Effector memory CD4-positive, alpha-beta T cell (primary cell): ENCODE results near the gene HS6ST3.
"Not testable (repeated sequence)": the region's sequence is repeated elsewhere in the genome, so short reads cannot be mapped to it uniquely, and the experiment has no call there.

Experiments
- DNase-seq, 3 donors: peaks; one replicate each; pipeline ENCODE4 v3.0.0-alpha.2; 2020
- H3K27ac ChIP-seq: 2 replicates; pipeline ENCODE4 v1.7.0; 2013; ENCODE audit warnings: mild to moderate bottlenecking, low read length, moderate library complexity; ENCODE audit not compliant: insufficient read depth, poor library complexity, severe bottlenecking
- H3K27me3 ChIP-seq: replicated peaks from 2 replicates; pipeline ENCODE4 v1.7.0; 2013; ENCODE audit warnings: mild to moderate bottlenecking, low read length; ENCODE audit not compliant: insufficient read depth, control insufficient read depth, poor library complexity, severe bottlenecking
- H3K36me3 ChIP-seq: 2 replicates; pipeline ENCODE4 v1.7.0; 2013; ENCODE audit warnings: mild to moderate bottlenecking, low read length, moderate library complexity; ENCODE audit not compliant: control insufficient read depth, insufficient read depth
- H3K4me1 ChIP-seq: 2 replicates; pipeline ENCODE4 v1.7.0; 2013; ENCODE audit warnings: low read length, mild to moderate bottlenecking; ENCODE audit not compliant: control insufficient read depth, insufficient read depth, poor library complexity, severe bottlenecking
- H3K4me3 ChIP-seq: 2 replicates; pipeline ENCODE4 v1.7.0; 2013; ENCODE audit warnings: low read length, low read depth, mild to moderate bottlenecking; ENCODE audit not compliant: insufficient read depth, poor library complexity, severe bottlenecking
- H3K9me3 ChIP-seq: 2 replicates; pipeline ENCODE4 v1.7.0; 2013; ENCODE audit warnings: mild to moderate bottlenecking, low read length, moderate library complexity; ENCODE audit not compliant: control insufficient read depth

Gene HS6ST3

GRCh38 chr13:96499656-96500055, 409.7 kb downstream of the HS6ST3 start:
- H3K4me3 ChIP-seq, result no peak overlapping the region
- no peaks in the 10 kb centered on the region for H3K4me1 ChIP-seq
- no peaks in the 10 kb centered on the region for H3K27me3 ChIP-seq
- H3K36me3 ChIP-seq, result no peaks in the 10 kb centered on the region
- H3K9me3 ChIP-seq, result no peaks in the 10 kb centered on the region
- no peak overlapping the region for H3K27ac ChIP-seq
- DNase-seq, result no peak

GRCh38 chr13:96500953-96501352, 411.0 kb downstream of the HS6ST3 start:
- no peak for DNase-seq
- Histone ChIP-seq H3K4me1 (no peaks in the 10 kb centered on the region), H3K36me3 (no peaks in the 10 kb centered on the region), H3K4me3 (no peak overlapping the region), H3K27me3 (no peaks in the 10 kb centered on the region), H3K27ac (no peak overlapping the region), H3K9me3 (no peaks in the 10 kb centered on the region)

GRCh38 chr13:96503481-96503880, 413.6 kb downstream of the HS6ST3 start:
- no peak for DNase-seq
- Histone ChIP-seq H3K27me3 (no peaks in the 10 kb centered on the region), H3K9me3 (no peaks in the 10 kb centered on the region), H3K36me3 (no peaks in the 10 kb centered on the region), H3K27ac (no peak overlapping the region), H3K4me1 (no peaks in the 10 kb centered on the region), H3K4me3 (no peak overlapping the region)

GRCh38 chr13:96511587-96511986, 421.7 kb downstream of the HS6ST3 start:
- H3K27ac ChIP-seq, result no peak overlapping the region
- no peaks in the 10 kb centered on the region for H3K27me3 ChIP-seq
- H3K36me3 ChIP-seq, result no peaks in the 10 kb centered on the region
- H3K9me3 ChIP-seq, result no peaks in the 10 kb centered on the region
- DNase-seq, result no peak
- no peak overlapping the region for H3K4me3 ChIP-seq
- H3K4me1 ChIP-seq, result no peaks in the 10 kb centered on the region

- Histone ChIP-seq H3K27me3 (no peaks in the 10 kb centered on the region), H3K36me3 (no peaks in the 10 kb centered on the region), H3K4me3 (no peak overlapping the region), H3K27ac (no peak overlapping the region), H3K4me1 (no peaks in the 10 kb centered on the region), H3K9me3 (no peaks in the 10 kb centered on the region)
- no peak for DNase-seq
Observed at GRCh38 chr13:96519380-96519779, 429.5 kb downstream of the HS6ST3 start.

GRCh38 chr13:96524398-96525020, 434.6 kb downstream of the HS6ST3 start:
- H3K27me3 ChIP-seq, result not testable (repeated sequence)

GRCh38 chr13:96525715-96526114, 435.8 kb downstream of the HS6ST3 start:
- H3K4me1 ChIP-seq, result no peaks in the 10 kb centered on the region
- no peaks in the 10 kb centered on the region for H3K36me3 ChIP-seq
- no peak for DNase-seq
- H3K27me3 ChIP-seq, result no peaks in the 10 kb centered on the region
- no peaks in the 10 kb centered on the region for H3K9me3 ChIP-seq
- no peak overlapping the region for H3K4me3 ChIP-seq
- no peak overlapping the region for H3K27ac ChIP-seq

More at GRCh38 chr13:96524398-96525020, 434.6 kb downstream of the HS6ST3 start:
- H3K4me1 ChIP-seq, H3K4me3 ChIP-seq, H3K9me3 ChIP-seq, H3K27ac ChIP-seq, H3K36me3 ChIP-seq, DNase-seq: not testable (repeated sequence)

GRCh38 chr13:96527497-96527896, 437.6 kb downstream of the HS6ST3 start:
- H3K36me3 ChIP-seq, result no peaks in the 10 kb centered on the region
- DNase-seq, result no peak
- H3K27ac ChIP-seq, result no peak overlapping the region
- no peaks in the 10 kb centered on the region for H3K4me1 ChIP-seq
- no peaks in the 10 kb centered on the region for H3K9me3 ChIP-seq
- H3K4me3 ChIP-seq, result no peak overlapping the region
- H3K27me3 ChIP-seq, result no peaks in the 10 kb centered on the region

GRCh38 chr13:96532804-96533203, 442.9 kb downstream of the HS6ST3 start:
- Histone ChIP-seq H3K27ac (no peak overlapping the region), H3K4me1 (no peaks in the 10 kb centered on the region), H3K27me3 (no peaks in the 10 kb centered on the region), H3K4me3 (no peak overlapping the region), H3K9me3 (no peaks in the 10 kb centered on the region), H3K36me3 (no peaks in the 10 kb centered on the region)
- no peak for DNase-seq

GRCh38 chr13:96533408-96533807, 443.5 kb downstream of the HS6ST3 start:
- H3K4me1 ChIP-seq, result no peaks in the 10 kb centered on the region
- no peak overlapping the region for H3K4me3 ChIP-seq
- no peaks in the 10 kb centered on the region for H3K9me3 ChIP-seq
- H3K36me3 ChIP-seq, result no peaks in the 10 kb centered on the region
- no peak overlapping the region for H3K27ac ChIP-seq
- H3K27me3 ChIP-seq, result no peaks in the 10 kb centered on the region
- no peak for DNase-seq
